B cell (primary cell): Measurements from ENCODE around the gene MRGPRX1. TPM values are rescaled to one million over a fixed set of nuclear protein-coding genes. Genes with fewer than 3 reads are reported as not detected.

Source experiments
- ATAC-seq: fragments of 200-7000 bp; cut with Tn5 transposase; one replicate; pipeline ENCODE4 v1.10.0; 2021; ENCODE audit warnings: low read depth, mild to moderate bottlenecking, moderate number of reproducible peaks, moderate library complexity
- CTCF ChIA-PET: fragments of 350-600 bp; sonication (Branson Sonifier 250); formaldehyde crosslinking; loops from one replicate; lab custom pipeline; 2021; ENCODE audit warnings: antibody characterized with exemption, inconsistent platforms; lab: Charles Lee
- POLR2A ChIA-PET: fragments of 350-600 bp; sonication (Branson Sonifier 250); formaldehyde crosslinking; loops from one replicate; lab custom pipeline; 2021; ENCODE audit warnings: antibody characterized with exemption; lab: Charles Lee
- DNase-seq: peaks from one replicate; pipeline ENCODE4 v3.0.0; 2013
- H2AFZ ChIP-seq: 2 replicates; pipeline ENCODE4 v1.6.1; 2012; ENCODE audit warnings: mild to moderate bottlenecking, low read depth, low read length; ENCODE audit not compliant: insufficient read depth, poor library complexity, severe bottlenecking
- H3K27ac ChIP-seq, 2 donors: 1 replicate in 1 of 2; 2 replicates in 1 of 2; pipeline ENCODE4 v1.5.1; 2012 to 2013; ENCODE audit warnings: low read length in 2 of 2, mild to moderate bottlenecking in 2 of 2, moderate library complexity in 1 of 2
- H3K27me3 ChIP-seq, 4 experiments: fragments of 200-600 bp in 1 of 4; sonication (generic) in 1 of 4; replicated peaks in 1 of 4; 1 replicate in 2 of 4; 2 replicates in 2 of 4; pipeline versions ENCODE4 v1.6.1 to v1.7.0; 2013 to 2016; ENCODE audit warnings: low read length in 3 of 4, mild to moderate bottlenecking in 2 of 4, mixed read lengths in 1 of 4, moderate library complexity in 1 of 4; ENCODE audit not compliant: insufficient read depth in 4 of 4, control insufficient read depth in 3 of 4; ENCODE audit errors: control extremely low read depth in 1 of 4
- H3K36me3 ChIP-seq, 2 experiments: replicated peaks in 1 of 2; 1 replicate in 1 of 2; 2 replicates in 1 of 2; pipeline versions ENCODE4 v1.6.1 to v1.7.1; 2013; ENCODE audit warnings: low read length in 1 of 2; ENCODE audit not compliant: insufficient read depth in 2 of 2, control insufficient read depth in 1 of 2; ENCODE audit errors: control extremely low read depth in 1 of 2, extremely low read depth in 1 of 2
- H3K4me1 ChIP-seq, 2 donors: fragments of 200-600 bp in 1 of 2; sonication (generic) in 1 of 2; 1 replicate in 1 of 2; 2 replicates in 1 of 2; pipeline versions ENCODE4 v1.5.1 to v1.6.1; 2013 to 2017; ENCODE audit warnings: low read length in 2 of 2; ENCODE audit not compliant: control insufficient read depth in 2 of 2, insufficient read depth in 2 of 2
- H3K4me2 ChIP-seq: replicated peaks from 2 replicates; pipeline ENCODE3; 2012; ENCODE audit warnings: mild to moderate bottlenecking, low read depth, low read length; ENCODE audit not compliant: poor library complexity, severe bottlenecking
- H3K4me3 ChIP-seq, 5 experiments: fragments of 200-600 bp in 1 of 5; sonication (generic) in 1 of 5; 1 replicate in 3 of 5; 2 replicates in 2 of 5; pipeline versions ENCODE4 v1.5.1 to v1.7.0; 2011 to 2016; ENCODE audit warnings: low read length in 4 of 5, mild to moderate bottlenecking in 4 of 5, low read depth in 2 of 5, control low read depth in 1 of 5, moderate library complexity in 1 of 5; ENCODE audit not compliant: insufficient read depth in 1 of 5; ENCODE audit errors: control extremely low read depth in 1 of 5, extremely low read depth in 1 of 5
- H3K79me2 ChIP-seq: fragments of 200-600 bp; sonication (generic); one replicate; pipeline ENCODE4 v1.6.0; 2016; ENCODE audit warnings: low read length; ENCODE audit not compliant: control insufficient read depth, insufficient read depth
- H3K9ac ChIP-seq: fragments of 200-600 bp; sonication (generic); 2 replicates; pipeline ENCODE4 v1.6.1; 2017; ENCODE audit warnings: mild to moderate bottlenecking, low read length, moderate library complexity
- H3K9me3 ChIP-seq, 3 donors: one replicate each; pipeline versions ENCODE4 v1.6.1 to v1.7.1; 2013; ENCODE audit warnings: low read length in 2 of 3; ENCODE audit not compliant: control insufficient read depth in 2 of 3, insufficient read depth in 1 of 3; ENCODE audit errors: control extremely low read depth in 1 of 3
- H4K20me1 ChIP-seq: 2 replicates; pipeline ENCODE4 v1.6.0; 2012; ENCODE audit warnings: mild to moderate bottlenecking, low read length; ENCODE audit not compliant: insufficient read depth, control insufficient read depth, poor library complexity, severe bottlenecking
- H3K27ac Mint-ChIP-seq: one replicate; pipeline ENCODE4 v1.8.0; 2021; ENCODE audit warnings: mixed read lengths
- H3K27me3 Mint-ChIP-seq: one replicate; pipeline ENCODE4 v1.8.0; 2021; ENCODE audit warnings: mixed read lengths
- H3K4me1 Mint-ChIP-seq: one replicate; pipeline ENCODE4 v1.8.0; 2021; ENCODE audit warnings: mixed read lengths
- H3K4me3 Mint-ChIP-seq: one replicate; pipeline ENCODE4 v1.8.0; 2021; ENCODE audit warnings: mixed read lengths
- H3K9me3 Mint-ChIP-seq: one replicate; pipeline ENCODE4 v1.8.0; 2022; ENCODE audit warnings: mixed read lengths; ENCODE audit not compliant: insufficient read depth
- EZH2 ChIP-seq: IDR thresholded peaks from 2 replicates; pipeline ENCODE4 v1.6.1; 2012; ENCODE audit warnings: borderline replicate concordance, low read depth, mild to moderate bottlenecking, moderate library complexity, low read length; ENCODE audit not compliant: insufficient read depth, poor library complexity, severe bottlenecking
- WGBS: methylation state at CpG from one replicate; pipeline ENCODE4 v1.1.5; 2013; ENCODE audit warnings: missing lambda C conversion rate; ENCODE audit not compliant: insufficient coverage; 5-methylcytosine and 5-hydroxymethylcytosine counted together
- intact Hi-C: fragments of 100-400 bp; cut with micrococcal nuclease; formaldehyde crosslinking; loops from one replicate; pipeline ENCODE4 v1.10.0; 2022
- polyA minus RNA-seq: library from RNA; depleted of rRNA, polyadenylated mRNA; stranded (reverse); fragments of >200 nt; gene quantifications from 2 replicates; pipeline ENCODE4 v1.2.3, GENCODE V29; 2012
- polyA plus RNA-seq: library from polyadenylated mRNA; depleted of rRNA; stranded (reverse); fragments of >200 nt; gene quantifications from 2 replicates; pipeline ENCODE4 v1.2.3, GENCODE V29; 2012
- total RNA-seq, 2 donors: library from RNA; stranded (reverse); fragments of 120-200 nt in 1 of 2; gene quantifications; 1 replicate in 1 of 2; 2 replicates in 1 of 2; pipeline versions ENCODE4 v1.2.3 to v1.2.4, GENCODE V29; 2013 to 2022
- TF ChIP-seq, protein P1 (sequence below): fragments of 200-600 bp; IDR thresholded peaks from one replicate; pipeline ENCODE4 v1.8.0; 2022; ENCODE audit warnings: antibody characterized with exemption, mild to moderate bottlenecking

The MRGPRX1 gene
- not detected in 2 replicates for total RNA-seq
- not detected for total RNA-seq (2013)
- not detected in 2 replicates for polyA plus RNA-seq
- not detected in 2 replicates for polyA minus RNA-seq

DNA sequence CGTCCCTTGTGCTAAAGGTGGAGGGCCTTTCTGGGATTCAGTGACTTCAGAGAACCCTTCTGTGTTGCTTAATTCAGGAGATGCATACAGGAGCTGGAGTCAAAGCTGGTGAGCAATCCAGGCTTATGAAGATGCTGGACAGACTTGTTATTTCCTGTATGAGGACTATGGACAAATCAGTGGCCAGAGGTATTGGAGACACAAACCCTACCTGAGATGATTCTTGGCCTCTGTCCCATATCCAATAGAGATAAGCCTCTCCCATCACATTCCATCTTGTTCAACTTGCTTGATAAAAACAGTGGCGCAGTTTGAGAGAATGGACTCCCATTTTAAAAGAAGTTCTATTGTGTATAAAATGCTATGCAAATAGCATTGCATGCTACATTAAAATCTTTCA lies at the start of gene MRGPRX1:
MRGPRX1 (minus strand) TSS at position 101 of the 400 bp plus-strand sequence. CDS start 4,630 bp downstream, outside the sequence.
- ATAC-seq = no peak
- no peak for TF ChIP-seq EZH2
- TF ChIP-seq, protein P1, sequence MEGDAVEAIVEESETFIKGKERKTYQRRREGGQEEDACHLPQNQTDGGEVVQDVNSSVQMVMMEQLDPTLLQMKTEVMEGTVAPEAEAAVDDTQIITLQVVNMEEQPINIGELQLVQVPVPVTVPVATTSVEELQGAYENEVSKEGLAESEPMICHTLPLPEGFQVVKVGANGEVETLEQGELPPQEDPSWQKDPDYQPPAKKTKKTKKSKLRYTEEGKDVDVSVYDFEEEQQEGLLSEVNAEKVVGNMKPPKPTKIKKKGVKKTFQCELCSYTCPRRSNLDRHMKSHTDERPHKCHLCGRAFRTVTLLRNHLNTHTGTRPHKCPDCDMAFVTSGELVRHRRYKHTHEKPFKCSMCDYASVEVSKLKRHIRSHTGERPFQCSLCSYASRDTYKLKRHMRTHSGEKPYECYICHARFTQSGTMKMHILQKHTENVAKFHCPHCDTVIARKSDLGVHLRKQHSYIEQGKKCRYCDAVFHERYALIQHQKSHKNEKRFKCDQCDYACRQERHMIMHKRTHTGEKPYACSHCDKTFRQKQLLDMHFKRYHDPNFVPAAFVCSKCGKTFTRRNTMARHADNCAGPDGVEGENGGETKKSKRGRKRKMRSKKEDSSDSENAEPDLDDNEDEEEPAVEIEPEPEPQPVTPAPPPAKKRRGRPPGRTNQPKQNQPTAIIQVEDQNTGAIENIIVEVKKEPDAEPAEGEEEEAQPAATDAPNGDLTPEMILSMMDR = no peak
- CTCF ChIA-PET = no interaction called here
- H3K4me3 Mint-ChIP-seq = no peak within 1 kb of the TSS
- intact Hi-C loops = no loop called here
- POLR2A ChIA-PET = no interaction called here
- no peak within 1 kb of the TSS for H3K4me2 ChIP-seq
- H4K20me1 ChIP-seq = no peaks in the 10 kb centered on the region
- H3K9ac ChIP-seq = no peak within 1 kb of the TSS
- no peaks in the 10 kb centered on the region for H3K36me3 ChIP-seq
- peaks cover 0 to 3% (median 0%) of the 10 kb centered on the region in 4 experiments for H3K27me3 ChIP-seq
- H3K4me1 ChIP-seq = no peaks in the 10 kb centered on the region
- no peak within 1 kb of the TSS for H3K27ac ChIP-seq
- no peak within 1 kb of the TSS for H3K4me3 ChIP-seq
- no peaks in the 10 kb centered on the region for H3K4me1 Mint-ChIP-seq
- WGBS = no CpG with 5 or more reads among the region's 2 CpGs
- no peaks in the 10 kb centered on the region for H3K79me2 ChIP-seq
- peaks cover 5% of the 10 kb centered on the region for H3K27me3 Mint-ChIP-seq
- no peaks in the 10 kb centered on the region for H3K9me3 Mint-ChIP-seq
- DNase-seq = no peak
- H3K9me3 ChIP-seq = no peaks in the 10 kb centered on the region
- no peak within 1 kb of the TSS for H3K27ac Mint-ChIP-seq
- H2AFZ ChIP-seq = no peak within 1 kb of the TSS

DNA sequence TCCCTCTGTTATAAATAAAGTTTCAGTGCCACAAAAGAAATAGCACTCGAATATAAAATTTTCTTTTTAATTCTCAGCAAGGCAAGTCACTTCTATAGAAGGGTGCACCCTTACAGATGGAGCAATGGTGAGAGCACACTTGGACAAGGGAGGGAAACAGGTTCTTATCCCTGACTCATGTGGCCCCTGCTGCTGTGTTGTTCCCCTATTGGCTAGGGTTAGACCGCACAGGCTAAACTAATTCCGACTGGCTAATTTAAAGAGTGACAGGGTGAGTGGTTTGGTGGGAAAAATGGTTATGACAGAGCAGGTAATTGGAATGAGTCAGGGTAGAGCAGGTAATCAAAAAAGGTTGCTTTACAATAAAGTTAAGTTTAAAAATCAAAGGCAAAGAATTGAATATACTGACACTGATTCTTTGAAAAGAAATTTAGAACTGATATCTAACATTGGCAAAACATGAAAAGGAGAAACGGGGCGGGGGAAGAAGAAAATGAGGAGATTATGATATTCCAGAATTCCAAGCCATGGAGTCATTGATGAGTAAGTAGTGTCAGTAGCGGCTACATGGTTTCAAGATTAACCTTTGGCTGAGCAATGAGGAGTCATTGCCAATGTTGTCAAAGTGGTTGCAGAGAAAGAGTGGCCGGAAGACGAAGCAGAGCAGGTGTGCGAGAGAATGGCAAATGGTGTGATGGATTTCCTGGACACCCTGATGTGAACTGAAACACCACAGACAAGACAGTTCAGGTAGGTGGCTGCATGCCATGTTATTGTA lies 48.4 kb upstream of the MRGPRX1 start:
- intact Hi-C loops = no loop called here
- H3K4me1 ChIP-seq = no peaks in the 10 kb centered on the region
- no peak overlapping the region for H3K27ac ChIP-seq
- Mint-ChIP-seq H3K27ac (no peak overlapping the region), H3K27me3 (no peaks in the 10 kb centered on the region), H3K4me3 (no peak overlapping the region), H3K4me1 (no peaks in the 10 kb centered on the region), H3K9me3 (peaks cover 2% of the 10 kb centered on the region)
- no peak overlapping the region for H2AFZ ChIP-seq
- H3K4me3 ChIP-seq = no peak overlapping the region
- H3K4me2 ChIP-seq = no peak overlapping the region
- CTCF ChIA-PET = no interaction called here
- ATAC-seq (no peak), DNase-seq (no peak)
- H4K20me1 ChIP-seq = no peaks in the 10 kb centered on the region
- no peak overlapping the region for H3K9ac ChIP-seq
- POLR2A ChIA-PET = no interaction called here
- no peaks in the 10 kb centered on the region for H3K27me3 ChIP-seq
- H3K79me2 ChIP-seq = no peaks in the 10 kb centered on the region
- 85% methylated on average over 8 of the region's 9 CpGs for WGBS
- H3K9me3 ChIP-seq = no peaks in the 10 kb centered on the region
- H3K36me3 ChIP-seq = no peaks in the 10 kb centered on the region
- TF ChIP-seq, protein P1 = no peak
- no peak for TF ChIP-seq EZH2
